Measurements from ENCODE around the gene STAU1.

GRCh38 chr20:49140411-49140810 is 47.7 kb downstream of the STAU1 start:
- TF ChIP-seq CTCF (IDR thresholded peaks at IDR 0.05 in 4 of 5, conservative IDR thresholded peaks at IDR 0.05 in 1 of 5) (no peak), POLR2A (IDR thresholded peaks at IDR 0.05) (no peak)

Data from gastrocnemius medialis (tissue), 4 donors.